ENCODE results near the gene NARS2. TPM values are rescaled to one million over a fixed set of nuclear protein-coding genes. Genes with fewer than 3 reads are reported as not detected.

NARS2 gene
- total and polyA plus RNA-seq, 10 of the 15 experiments (the other 5 are each of a cell fraction or from before 2014, with no cell fraction given) = 22.2 to 45.3 (median 36.3) TPM

DNA sequence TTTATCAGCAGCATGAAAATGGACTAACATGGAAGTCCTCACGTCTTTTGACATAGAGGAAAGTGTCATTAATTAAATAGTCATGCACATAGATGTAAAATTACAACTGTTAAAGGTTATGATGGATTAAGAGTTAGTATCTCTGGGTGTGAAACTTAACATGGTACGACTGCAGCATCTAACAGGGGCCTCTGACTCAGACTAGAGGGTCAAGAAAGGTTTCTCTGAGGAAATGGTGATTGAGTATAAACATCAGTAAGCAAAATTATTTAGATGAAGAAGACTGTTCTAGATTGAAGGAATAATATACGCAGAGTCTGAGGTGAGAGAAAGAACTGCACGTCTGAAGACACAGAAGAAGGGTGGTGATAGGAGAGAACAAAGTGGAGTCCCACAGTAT is 114.9 kb downstream of the NARS2 start:
- RAD21 ChIA-PET (ENCODE audit: unreplicated experiment) = no interaction called here
- Histone ChIP-seq H3K79me2 (ENCODE audit: control insufficient read depth, insufficient read depth, low read length) (no peaks in the 10 kb centered on the region), H3K27ac (ENCODE audit: control insufficient read depth, insufficient read depth) (peak overlapping the region; percentile 18; the same call in 1 of the 2 replicates), H3K4me1 (ENCODE audit: control insufficient read depth, insufficient read depth, low read length) (peaks cover 22% of the 10 kb centered on the region), H3K4me2 (ENCODE audit: control insufficient read depth, insufficient read depth) (no peak overlapping the region), H2AFZ (ENCODE audit: control insufficient read depth, low read depth, low read length) (no peak overlapping the region), H3K4me3 (no peak overlapping the region), H3K27me3 (replicated peaks in 1 of 2; ENCODE audit: control insufficient read depth in 2 of 2, insufficient read depth in 2 of 2, low read length in 1 of 2) (no peaks in the 10 kb centered on the region), H3K9ac (ENCODE audit: control insufficient read depth, insufficient read depth, low read length) (no peak overlapping the region), H3K36me3 (ENCODE audit: control insufficient read depth in 2 of 2, insufficient read depth in 2 of 2, low read length in 1 of 2) (peaks cover 2 to 4% of the 10 kb centered on the region in 2 experiments; a peak in 2 of 4 replicates), H4K20me1 (ENCODE audit: control insufficient read depth, insufficient read depth) (no peaks in the 10 kb centered on the region), H3K9me3 (replicated peaks; ENCODE audit: control insufficient read depth, insufficient read depth, low read length) (peaks cover 9% of the 10 kb centered on the region)
- DNase-seq (ENCODE audit: low read depth, low spot score) = no peak
- POLR2A ChIA-PET = no interaction called here
- 92% methylated on average over 4 of the region's 4 CpGs for WGBS (ENCODE audit: insufficient coverage, insufficient replicate concordance, low lambda C conversion rate, missing lambda C conversion rate)
- CTCF ChIA-PET = no interaction called here
- TF ChIP-seq, protein P1, sequence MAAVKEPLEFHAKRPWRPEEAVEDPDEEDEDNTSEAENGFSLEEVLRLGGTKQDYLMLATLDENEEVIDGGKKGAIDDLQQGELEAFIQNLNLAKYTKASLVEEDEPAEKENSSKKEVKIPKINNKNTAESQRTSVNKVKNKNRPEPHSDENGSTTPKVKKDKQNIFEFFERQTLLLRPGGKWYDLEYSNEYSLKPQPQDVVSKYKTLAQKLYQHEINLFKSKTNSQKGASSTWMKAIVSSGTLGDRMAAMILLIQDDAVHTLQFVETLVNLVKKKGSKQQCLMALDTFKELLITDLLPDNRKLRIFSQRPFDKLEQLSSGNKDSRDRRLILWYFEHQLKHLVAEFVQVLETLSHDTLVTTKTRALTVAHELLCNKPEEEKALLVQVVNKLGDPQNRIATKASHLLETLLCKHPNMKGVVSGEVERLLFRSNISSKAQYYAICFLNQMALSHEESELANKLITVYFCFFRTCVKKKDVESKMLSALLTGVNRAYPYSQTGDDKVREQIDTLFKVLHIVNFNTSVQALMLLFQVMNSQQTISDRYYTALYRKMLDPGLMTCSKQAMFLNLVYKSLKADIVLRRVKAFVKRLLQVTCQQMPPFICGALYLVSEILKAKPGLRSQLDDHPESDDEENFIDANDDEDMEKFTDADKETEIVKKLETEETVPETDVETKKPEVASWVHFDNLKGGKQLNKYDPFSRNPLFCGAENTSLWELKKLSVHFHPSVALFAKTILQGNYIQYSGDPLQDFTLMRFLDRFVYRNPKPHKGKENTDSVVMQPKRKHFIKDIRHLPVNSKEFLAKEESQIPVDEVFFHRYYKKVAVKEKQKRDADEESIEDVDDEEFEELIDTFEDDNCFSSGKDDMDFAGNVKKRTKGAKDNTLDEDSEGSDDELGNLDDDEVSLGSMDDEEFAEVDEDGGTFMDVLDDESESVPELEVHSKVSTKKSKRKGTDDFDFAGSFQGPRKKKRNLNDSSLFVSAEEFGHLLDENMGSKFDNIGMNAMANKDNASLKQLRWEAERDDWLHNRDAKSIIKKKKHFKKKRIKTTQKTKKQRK (IDR thresholded peaks at IDR 0.05; ENCODE audit: low read depth, low read length) = no peak
- TF ChIP-seq GABPA (IDR thresholded peaks at IDR 0.05; ENCODE audit: low read depth) (no peak), MXI1 (IDR thresholded peaks at IDR 0.05; ENCODE audit: low read depth, low read length) (no peak), ZNF207 (IDR thresholded peaks at IDR 0.05; ENCODE audit: borderline replicate concordance) (no peak), NR2C1 (IDR thresholded peaks at IDR 0.05) (no peak), PAX8 (IDR thresholded peaks at IDR 0.05) (no peak), TAF1 (IDR thresholded peaks at IDR 0.05; ENCODE audit: borderline replicate concordance, low read depth, low read length) (no peak)
- FAIRE-seq = no peak
- ATAC-seq = no peak
- intact Hi-C loops (cut with micrococcal nuclease; ENCODE audit: unreplicated experiment) (loop anchor here (10.0 kb wide), 1 partner anchor 105 kb away; no protein-coding TSS in a partner anchor), in situ Hi-C loops (cut with MboI) (no loop called here)
- BruUV-seq (replicated peaks) = no TSS peak
- SMC1A ChIA-PET (ENCODE audit: uncharacterized antibody, unreplicated experiment) = no interaction called here
